Measurements from ENCODE around the gene NDEL1.
A peak's percentile ranks its signal among the peaks of the same experiment; 100 is the strongest.
"Not testable (repeated sequence)": the region's sequence is repeated elsewhere in the genome, so short reads cannot be mapped to it uniquely, and the experiment has no call there.

NDEL1 gene, protein sequence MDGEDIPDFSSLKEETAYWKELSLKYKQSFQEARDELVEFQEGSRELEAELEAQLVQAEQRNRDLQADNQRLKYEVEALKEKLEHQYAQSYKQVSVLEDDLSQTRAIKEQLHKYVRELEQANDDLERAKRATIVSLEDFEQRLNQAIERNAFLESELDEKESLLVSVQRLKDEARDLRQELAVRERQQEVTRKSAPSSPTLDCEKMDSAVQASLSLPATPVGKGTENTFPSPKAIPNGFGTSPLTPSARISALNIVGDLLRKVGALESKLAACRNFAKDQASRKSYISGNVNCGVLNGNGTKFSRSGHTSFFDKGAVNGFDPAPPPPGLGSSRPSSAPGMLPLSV

DNA sequence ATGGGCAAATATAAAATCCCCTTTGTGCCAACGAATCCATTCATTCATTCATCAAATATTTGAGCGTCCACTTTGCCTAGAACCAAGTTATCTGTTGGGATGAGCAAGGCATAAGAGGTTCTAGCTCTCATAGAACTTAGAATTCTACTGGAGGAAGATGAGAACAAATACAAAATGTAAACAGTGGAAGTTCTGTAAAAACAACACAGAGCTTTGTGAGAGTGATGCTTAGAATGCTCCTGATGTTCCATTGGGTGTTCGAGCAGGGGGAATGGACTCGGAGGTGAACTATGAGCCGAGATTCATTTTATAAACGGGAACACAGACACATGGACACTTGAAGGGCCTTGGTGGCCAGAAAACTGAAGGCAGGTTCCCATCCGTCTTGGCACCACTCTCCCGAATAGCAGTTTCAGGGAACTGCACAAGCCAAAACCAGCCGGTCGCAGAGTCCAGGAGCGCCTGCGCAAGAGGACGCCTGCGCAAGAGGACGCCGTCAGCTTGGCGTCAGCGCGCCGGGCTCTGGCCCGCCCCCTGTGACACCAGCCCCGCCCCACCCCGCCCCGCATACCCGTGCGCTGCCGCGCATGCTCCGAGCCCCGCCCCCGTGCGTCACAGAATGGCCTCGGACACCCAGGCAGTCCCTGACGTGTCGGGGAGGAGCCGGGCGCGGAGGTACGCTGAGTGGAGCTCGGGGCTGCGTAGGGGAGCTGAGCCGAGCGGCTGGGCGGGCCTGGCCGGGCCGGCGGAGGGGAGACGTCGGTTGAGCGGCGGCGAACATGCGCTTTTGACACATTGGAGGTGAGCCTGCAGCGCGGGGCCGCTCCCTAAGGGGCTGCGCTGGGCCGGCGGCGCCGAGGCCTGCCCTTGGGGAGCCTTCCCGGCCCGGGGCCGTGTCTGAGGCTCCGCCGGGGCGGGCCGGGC, at the start of gene NDEL1:
Gene NDEL1 (plus strand): TSS at position 640 of the 924 bp plus-strand sequence. CDS start 8,388 bp downstream, outside the sequence.
- DNase-seq (ENCODE audit: low read depth, low spot score) = peak; percentile 72

DNA sequence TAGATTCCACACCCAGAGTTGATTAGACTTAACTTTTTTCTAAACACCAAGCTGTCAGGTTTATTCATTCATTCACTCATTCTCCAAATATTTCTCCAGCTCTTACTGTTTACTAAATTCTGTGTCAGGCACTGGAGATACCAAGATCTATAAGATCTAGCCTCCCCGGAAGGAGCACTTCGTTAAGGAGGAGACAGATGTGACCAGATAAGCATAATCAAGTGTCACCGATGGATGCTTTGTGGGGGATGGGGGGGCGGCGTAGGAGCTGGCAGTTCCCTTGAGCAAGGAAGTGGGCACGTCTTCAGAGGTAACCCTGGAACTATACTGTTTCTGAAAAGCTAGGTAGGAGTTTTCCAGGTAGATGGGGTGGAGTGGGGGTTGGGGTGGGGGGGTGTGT, 48.8 kb upstream of the NDEL1 start:
- no peak for DNase-seq (ENCODE audit: low read depth, low spot score)

DNA sequence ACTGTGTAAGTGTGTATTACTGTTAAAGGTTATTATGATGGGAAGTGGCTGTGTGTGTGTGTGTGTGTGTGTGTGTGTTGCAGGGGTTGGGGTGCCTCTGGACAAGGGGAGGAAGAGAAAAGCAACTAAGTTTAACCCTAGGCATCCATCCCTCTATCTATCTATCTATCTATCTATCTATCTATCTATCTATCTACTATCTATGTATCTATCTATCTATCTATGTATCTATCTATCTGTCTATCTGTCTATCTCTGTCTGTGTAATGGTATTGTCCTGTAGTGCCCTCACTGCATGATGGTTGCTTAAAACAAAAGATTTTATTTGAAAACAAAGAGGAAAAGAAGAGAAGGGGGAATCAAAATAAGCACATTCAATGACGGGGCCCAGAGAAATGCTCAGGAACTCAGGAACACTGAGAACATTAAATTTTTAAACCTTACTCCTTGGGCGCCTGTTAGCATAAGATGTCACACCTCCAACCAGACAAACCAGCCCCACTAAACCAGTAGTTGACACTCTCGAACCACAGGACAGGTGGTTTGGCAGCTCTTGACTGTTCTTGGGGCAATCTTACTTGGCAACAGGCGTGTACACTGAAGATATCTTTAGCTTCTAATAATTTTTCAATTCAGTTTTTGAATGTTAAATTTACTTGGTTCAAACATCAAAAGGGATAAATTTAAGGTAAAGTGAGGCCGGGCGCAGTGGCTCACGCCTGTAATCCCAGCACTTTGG, 47.6 kb upstream of the NDEL1 start:
- DNase-seq (ENCODE audit: low read depth, low spot score) = no peak

DNA sequence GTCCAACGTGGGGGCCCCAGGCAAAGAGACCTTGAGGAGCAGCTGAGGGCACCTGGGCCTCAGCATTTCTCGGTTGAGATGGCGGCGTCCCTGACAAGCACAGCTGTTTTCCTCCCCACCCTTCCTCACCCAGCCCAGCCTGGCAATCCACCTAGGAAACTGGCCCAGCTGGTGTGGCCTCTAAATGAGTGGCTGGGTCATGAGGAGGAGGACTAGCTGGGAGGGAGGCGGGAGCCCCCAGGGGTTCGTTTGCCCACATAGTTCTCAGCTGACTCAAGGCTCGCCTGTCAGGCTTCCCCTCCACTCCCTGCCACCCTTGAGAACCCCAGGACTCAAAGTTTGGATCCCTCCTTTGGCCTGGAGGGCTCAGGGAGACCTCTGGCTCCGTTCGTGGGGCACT, 44.0 kb upstream of the NDEL1 start:
- DNase-seq (ENCODE audit: low read depth, low spot score) = no peak

DNA sequence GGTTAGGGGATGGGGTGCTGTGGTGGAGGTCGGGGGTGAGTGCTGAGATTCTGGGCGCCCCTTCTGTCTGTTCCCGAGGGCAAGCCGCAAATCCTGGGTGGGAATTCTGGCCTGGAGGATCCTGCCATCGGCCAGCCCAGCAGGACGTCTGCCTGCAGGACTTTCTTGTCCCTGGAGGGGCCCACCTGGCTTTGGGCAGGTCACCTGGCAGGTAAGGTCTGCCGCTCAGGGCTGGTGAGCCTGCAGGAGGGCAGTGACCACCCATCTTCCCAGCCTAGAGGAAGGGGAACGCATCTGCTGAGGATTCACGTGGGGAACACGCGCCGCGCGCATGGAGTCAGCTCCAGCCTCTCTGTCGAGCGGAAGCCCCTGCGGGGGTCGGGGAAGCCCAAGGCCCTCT, 43.4 kb upstream of the NDEL1 start:
- no peak for DNase-seq (ENCODE audit: low read depth, low spot score)

DNA sequence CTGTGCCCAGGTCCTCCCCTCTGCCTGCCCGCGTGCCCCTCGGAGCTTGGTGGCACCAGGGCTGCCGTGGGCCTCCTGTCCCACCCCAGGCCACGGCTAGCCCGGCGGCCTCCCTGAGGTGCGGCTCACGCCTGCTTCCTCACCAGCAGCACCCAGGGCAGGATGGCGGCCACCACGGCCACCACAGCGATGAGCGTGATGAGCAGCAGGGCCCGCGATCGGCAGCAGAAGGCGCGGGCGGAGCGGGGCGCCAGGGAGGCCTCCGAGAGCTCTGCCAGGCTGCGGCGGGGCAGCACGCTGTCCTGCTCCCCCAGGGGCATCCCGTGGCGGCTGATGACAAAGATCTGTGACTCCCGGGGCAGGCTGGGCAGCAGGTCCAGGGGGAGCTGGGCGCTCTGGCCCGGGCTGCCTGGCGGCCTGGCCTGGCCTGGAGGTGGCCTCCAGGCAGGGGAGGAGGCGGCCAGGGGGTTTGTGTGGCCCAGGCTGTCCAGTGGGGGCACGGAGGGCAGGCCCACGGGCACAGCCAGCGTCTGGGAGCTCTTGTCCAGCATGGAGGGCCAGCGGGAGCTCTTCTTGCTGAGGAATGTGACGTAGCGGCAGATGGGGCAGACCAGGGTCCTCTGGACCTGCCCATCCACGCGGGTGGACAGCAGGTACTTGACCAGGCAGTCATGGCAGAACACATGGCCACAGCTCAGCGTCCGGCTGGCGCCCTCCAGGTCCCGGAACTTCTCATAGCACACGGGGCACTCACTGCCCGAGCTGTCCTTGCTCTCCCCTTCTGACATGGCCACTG, 42.8 kb upstream of the NDEL1 start:
- DNase-seq (ENCODE audit: low read depth, low spot score) = no peak

DNA sequence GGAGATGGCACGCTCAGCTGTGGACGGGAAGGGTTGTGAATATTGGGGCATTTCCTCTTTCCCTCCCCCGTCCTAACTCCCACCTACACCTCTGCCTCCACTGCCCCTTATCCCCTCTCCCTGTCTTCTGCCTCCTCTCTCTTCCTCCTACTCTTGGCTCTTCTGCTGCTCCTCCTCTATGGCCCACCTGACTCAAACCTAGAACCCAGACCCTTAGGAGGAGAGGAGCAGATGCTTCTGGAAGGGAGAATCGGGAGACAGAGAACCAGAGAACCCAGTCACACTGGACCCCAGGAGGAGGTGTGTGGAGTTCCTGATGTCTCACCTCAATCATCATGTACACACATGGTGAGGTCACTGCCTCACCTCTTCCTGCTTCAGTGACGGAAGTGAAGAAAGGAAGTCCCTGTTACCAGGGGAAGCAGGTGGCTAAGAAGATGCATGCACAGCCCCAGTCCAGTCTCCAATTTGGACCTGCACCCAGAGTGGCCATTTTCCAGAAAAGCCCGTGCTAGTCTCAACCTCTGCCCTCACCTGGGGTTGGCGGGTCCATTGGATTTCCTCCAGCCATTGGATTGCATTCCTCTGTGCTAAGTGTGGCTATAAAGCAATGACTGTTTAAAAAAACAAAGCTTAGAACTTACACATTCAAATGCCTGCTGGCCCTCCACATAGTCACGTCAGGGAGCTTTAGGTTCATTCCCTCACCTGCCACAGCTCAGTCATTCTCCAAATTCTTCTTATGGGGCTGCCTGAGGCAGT, 42.0 kb upstream of the NDEL1 start:
- DNase-seq (ENCODE audit: low read depth, low spot score) = no peak

DNA sequence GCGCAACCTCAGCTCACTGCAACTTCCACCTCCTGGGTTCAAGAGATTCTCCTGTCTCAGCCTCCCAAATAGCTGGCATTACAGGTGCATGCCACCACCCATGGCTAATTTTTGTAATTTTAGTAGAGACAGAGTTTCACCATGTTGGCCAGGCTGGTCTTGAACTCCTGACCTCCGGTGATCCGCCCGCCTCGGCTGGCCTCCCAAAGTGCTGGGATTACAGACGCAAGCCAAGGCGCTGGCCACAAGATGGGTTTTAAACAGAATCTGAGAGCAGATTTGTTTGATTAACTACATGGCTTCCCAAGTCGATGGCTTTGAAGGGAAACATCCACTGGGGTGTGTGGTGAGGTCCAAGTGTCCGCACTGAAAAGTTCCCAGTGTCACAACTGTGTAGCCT, 41.2 kb upstream of the NDEL1 start:
- not testable (repeated sequence) for DNase-seq (ENCODE audit: low read depth, low spot score)

DNA sequence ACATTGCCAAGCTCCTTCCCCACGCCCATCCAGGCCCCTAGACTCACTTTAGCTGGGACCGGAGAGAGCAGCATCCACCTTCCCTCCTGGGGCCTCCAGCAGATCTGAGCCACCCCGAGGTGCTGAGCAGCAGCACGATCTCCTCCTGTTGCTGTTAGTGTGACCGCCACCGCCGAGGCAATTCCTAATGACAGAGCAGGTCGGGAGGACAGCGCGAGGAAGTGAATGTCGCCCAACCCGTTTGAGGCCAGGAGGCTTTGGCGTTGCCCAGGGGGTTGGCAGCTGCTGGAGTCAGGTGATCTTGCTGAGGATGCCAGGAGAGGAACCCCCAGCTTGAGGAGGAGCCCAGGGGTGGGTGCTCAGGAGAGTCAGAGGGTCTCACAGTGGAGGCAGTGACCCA, 38.0 kb upstream of the NDEL1 start, which contains the start of gene RNF222:
Gene RNF222 (minus strand): TSS at position 192 of the 400 bp plus-strand sequence. CDS start 4,366 bp downstream, outside the sequence.
- no peak for DNase-seq (ENCODE audit: low read depth, low spot score)

DNA sequence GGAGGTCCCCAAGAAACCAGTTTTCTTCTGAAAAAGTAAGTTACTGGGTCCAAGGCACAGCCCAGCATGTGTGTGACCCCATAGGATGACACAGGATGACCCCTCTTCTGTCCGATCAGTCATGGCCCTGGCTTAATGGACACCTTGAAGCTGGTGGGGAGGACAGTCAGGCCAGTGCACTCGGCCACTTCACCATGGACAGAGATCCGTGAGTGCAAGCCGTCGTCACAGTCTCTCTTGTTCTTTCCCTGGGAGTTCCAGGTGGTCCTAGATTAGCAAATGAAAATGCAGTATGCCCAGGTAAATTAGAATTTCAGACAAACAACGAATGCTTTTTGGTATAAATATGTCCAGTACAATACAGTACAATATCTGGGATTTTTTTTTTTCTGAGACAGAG, 36.7 kb upstream of the NDEL1 start:
- DNase-seq (ENCODE audit: low read depth, low spot score) = no peak

DNA sequence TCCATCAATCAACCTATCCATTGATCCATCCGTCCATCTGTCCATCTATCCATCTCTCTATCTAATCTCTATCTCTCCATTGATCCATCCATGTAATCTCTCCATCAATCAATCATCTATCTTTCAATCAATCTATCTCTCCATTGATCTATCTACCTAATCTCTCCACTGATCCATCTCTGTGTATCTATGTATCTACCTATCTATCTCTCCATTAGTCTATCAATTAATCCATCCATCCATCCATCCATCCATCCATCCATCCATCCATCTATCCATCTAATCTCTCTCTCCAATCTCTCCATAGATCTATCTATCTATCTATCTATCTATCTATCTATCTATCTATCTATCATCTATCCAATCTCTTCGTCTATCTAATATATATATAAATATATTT, 34.6 kb upstream of the NDEL1 start:
- no peak for DNase-seq (ENCODE audit: low read depth, low spot score)

DNA sequence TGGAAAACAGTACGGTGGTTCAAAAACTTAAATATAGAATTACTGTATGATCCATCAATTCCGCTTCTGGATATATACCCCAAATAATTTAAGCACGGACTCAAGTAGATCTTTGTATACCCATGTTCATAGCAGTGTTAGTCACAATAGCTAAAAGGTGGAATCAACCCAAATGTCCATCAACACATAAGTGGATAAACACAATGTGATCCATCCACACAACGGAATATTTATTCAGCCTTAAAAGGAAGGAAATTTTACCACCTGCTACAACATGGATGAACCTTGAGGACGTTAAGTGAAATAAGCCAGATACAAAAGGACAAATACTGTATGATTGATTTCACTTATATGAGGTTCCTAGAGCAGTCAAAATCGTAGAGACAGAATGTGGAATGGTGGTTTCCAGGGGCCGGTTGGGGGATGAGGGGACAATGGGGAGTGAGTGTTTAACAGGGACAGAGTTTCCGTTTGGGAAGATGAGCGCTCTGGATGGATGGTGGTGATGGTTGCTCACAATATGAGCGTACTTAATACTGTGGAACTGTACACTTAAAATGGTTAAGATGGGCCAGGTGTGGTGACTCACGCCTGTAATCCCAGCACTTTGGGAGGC, 32.7 kb upstream of the NDEL1 start:
- DNase-seq (ENCODE audit: low read depth, low spot score) = no peak

DNA sequence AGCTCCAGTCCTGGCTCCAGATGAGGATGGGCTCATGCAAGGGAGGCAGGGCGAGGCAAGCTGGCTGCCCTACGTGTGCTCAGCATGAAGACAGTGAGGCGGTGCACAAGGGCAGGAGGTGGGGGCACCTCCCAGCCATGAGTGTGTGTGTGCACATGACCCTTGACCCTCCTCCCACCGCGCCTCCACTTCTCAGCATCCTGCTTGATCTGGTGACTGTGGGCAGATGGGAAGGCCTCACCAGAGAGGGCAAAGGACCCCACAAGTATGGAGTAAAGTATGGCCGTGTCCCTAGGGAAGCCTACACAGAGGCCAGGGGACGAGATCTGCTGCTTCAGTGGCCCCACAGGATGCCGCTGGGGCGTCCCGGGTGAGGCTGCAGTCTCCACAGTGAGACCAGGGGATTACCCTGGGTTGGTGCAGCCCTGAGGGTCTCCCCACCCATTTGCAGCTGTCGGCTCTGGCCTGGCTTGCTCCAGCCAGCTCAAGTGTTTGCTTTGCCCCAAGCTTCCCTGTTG, 30.1 kb upstream of the NDEL1 start:
- DNase-seq (ENCODE audit: low read depth, low spot score) = no peak

DNA sequence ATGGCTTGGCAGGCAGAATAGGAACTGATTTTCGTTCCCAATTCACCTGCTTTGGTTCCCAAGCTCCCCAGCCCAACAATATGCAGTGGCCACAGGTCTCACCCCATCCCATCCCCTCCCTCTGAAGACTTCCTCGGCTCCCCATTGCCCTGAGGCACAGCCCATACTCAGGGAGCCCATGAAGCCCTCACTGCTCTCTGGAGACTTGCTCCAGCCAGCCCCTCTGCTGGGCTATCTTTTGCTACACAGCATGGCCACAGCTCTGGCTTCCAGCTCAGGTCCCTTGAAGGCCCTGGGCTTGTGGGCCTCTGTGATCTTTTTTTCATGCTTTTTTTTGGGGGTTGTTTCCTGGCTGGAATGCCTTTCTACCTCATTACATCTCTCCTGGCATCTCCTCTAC, 29.5 kb upstream of the NDEL1 start:
- DNase-seq (ENCODE audit: low read depth, low spot score) = no peak

DNA sequence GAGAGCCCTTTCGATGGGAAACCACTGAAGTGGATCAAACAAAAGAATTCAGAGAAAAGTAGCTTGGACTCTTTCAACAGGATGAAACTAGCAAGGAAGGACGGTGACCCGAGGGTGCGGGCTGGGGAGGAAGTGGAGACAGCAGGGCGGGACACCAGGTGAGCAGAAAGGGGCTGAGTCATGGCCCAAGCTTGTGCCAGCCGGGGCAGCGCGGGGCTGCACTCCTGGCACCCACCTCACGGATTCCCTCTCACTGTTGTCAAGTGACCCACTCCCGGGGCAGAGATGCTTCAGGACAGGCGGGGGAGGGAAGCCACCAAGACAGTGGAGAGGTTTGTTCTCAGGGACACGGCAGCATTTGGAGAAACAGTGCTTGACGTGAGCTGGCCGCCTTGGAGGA, 27.3 kb upstream of the NDEL1 start:
- no peak for DNase-seq (ENCODE audit: low read depth, low spot score)

DNA sequence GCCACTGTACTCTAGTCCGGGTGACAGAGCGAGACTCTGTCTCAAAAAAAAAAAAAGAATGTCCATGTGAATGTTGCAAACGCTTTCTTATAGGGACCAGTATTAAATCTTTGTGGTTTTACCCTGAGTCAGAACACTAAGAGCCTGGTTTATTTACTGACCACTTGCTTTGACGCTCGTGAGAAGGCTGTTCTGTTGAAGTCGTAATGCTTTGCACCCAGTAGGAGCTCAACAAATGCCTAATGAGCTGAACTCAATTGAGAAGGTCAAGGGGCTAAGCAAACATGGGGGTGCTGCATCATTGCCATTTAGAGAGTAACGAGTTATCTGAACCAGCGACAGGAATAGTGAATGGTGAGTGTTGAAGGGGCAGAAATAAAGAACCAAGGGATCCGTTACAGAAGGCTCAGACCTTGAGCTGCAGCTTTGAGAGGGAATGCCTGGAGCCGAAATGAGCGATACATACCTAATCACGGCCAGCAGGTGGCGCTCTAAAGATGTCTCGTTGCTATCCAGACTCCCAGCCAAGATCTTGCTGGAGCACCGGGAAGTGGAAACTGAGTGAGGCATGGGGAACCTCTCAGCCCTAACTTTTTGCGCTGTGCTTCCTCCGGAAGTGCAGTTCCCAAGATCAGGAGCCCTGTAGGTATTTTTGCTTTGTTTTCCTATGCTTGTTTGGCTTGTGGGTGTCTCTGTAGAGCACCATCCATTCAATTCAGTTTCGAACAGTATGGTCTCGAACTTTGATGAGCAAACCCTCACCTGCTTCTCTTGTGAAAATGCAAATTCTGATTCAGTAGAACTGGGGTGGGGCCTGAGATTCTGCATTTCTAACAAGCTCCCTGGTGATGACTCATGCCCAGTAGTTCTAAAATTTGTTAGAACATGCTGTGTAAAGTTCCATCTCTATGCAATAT, 25.5 kb upstream of the NDEL1 start:
- peak; percentile 78 for DNase-seq (ENCODE audit: low read depth, low spot score)

DNA sequence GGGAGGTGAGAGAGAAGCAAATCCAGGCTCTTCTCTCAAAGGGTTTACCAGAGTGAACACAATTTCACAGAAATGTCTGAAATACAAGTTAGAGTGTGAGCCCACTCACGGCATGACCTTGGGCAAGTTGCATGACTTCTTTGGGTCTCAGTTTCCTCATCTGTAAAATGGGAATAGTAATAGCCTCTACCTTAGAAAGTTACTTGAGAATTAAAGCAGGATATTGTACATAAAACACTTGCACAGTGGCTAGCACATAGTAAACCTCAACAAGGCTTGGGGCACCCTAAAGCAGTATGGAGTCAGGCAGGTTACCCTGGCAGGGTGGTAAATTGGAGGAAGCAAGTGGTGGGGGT, 24.8 kb upstream of the NDEL1 start:
- DNase-seq (ENCODE audit: low read depth, low spot score) = no peak

DNA sequence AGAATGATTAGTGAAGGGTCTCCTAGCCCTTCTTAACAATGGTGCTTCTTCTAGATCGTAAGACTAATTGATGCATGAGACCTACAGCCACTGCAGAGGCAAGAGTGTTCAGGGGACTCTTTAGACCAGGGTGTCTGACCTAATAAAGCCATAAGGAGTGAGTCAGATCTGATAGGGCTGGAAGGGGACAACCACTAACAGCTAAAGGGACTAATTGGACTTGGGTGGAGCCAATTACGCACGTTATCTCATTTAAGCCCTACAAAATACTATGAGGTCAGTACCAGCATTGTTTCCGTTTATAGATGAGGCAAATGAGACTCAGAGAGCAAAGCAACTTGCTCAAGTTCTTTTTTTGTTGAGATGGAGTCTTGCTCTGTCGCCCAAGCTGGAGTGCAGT, 23.6 kb upstream of the NDEL1 start:
- no peak for DNase-seq (ENCODE audit: low read depth, low spot score)

DNA sequence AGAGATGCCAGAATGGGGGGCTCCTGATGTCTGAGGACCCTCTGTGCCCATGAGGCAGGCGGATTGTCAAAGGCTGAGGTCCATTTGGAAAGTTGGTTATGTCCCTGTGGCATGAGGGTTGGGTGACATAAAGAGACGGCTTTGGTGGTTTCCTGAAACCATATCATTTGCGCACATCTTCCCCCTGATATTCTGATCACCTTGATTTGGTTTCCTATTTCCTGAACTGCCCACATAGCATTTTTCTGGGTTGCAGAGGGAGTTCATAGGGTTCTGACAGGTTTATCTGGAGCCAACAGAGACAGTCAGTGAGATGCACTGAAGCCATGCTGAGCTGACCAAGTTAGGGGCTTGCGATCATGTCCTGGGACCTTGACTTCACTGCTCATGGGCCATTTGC, 22.4 kb upstream of the NDEL1 start:
- DNase-seq (ENCODE audit: low read depth, low spot score) = no peak

Data from iPS DF 19.7 (cell line).